GM13976 (cell line): ENCODE results near the gene LRRC59.

Source experiments
- DNase-seq: peaks from one replicate; pipeline ENCODE4 v3.0.0; 2012; ENCODE audit warnings: low spot score
- in situ Hi-C: fragments of 300-500 bp; cut with MboI; formaldehyde crosslinking; loops from one replicate; pipeline ENCODE4 v1.12.0; 2022; ENCODE audit warnings: low sequenced_read_pairs, mixed read lengths, inconsistent platforms; ENCODE audit not compliant: unreplicated experiment
- TF ChIP-seq, protein P1 (sequence below): IDR thresholded peaks from 2 replicates; pipeline ENCODE4 v1.5.1; 2012; ENCODE audit warnings: borderline replicate concordance, mild to moderate bottlenecking; ENCODE audit not compliant: insufficient read depth; ENCODE audit errors: extremely low read depth, missing control alignments, control extremely low read depth

LRRC59 gene

DNA sequence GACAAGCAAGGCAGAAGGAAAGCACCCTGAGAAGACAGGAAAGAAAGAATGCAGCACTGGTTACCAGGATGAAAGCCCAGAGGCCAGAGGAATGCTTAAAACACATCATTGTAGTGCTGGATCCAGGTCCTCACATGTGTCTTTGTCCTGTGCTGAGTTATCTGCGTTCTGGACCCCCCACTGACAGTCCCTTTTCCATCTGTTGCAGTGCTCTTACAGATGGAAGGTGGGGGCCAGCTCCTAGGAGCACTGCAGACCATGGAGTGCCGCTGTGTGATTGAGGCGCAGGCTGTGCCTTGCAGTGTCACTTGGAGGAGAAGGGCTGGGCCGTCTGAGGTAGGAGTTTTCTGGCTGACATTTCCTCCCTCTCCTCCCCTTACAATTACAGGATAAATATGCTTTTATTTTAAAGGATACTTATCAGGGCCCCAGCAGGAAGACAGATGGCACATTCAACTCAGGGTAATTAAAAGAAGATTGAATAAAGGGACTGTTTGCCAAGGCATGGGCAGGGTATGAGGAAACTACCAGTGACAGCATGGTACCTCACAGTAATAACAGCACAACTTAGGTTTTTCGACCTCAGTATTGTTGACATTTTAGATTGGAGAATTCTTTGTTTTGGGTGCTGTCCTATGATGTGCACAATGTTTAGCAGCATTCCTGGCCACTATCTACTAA lies 21.3 kb downstream of the LRRC59 start:
- DNase-seq = no peak
- TF ChIP-seq, protein P1, sequence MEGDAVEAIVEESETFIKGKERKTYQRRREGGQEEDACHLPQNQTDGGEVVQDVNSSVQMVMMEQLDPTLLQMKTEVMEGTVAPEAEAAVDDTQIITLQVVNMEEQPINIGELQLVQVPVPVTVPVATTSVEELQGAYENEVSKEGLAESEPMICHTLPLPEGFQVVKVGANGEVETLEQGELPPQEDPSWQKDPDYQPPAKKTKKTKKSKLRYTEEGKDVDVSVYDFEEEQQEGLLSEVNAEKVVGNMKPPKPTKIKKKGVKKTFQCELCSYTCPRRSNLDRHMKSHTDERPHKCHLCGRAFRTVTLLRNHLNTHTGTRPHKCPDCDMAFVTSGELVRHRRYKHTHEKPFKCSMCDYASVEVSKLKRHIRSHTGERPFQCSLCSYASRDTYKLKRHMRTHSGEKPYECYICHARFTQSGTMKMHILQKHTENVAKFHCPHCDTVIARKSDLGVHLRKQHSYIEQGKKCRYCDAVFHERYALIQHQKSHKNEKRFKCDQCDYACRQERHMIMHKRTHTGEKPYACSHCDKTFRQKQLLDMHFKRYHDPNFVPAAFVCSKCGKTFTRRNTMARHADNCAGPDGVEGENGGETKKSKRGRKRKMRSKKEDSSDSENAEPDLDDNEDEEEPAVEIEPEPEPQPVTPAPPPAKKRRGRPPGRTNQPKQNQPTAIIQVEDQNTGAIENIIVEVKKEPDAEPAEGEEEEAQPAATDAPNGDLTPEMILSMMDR = no peak
- in situ Hi-C loops = no loop called here

- TF ChIP-seq, protein P1 = no peak
- in situ Hi-C loops = no loop called here
- no peak for DNase-seq
These were observed 23.6 kb downstream of the LRRC59 start for GRCh38 chr17:50373705-50374104.

- in situ Hi-C loops = no loop called here
- peak; percentile 93 for DNase-seq
- TF ChIP-seq, protein P1 = no peak
These were observed 24.4 kb downstream of the LRRC59 start, which contains the start of the genes EME1 and MRPL27 for GRCh38 chr17:50372758-50373556. TSS of gene EME1 (plus strand) at chr17:50373229. CDS start at chr17:50375209, 1,980 bp downstream. TSS of gene MRPL27 (minus strand) at chr17:50373184. CDS start at chr17:50373170, 14 bp downstream.

DNA sequence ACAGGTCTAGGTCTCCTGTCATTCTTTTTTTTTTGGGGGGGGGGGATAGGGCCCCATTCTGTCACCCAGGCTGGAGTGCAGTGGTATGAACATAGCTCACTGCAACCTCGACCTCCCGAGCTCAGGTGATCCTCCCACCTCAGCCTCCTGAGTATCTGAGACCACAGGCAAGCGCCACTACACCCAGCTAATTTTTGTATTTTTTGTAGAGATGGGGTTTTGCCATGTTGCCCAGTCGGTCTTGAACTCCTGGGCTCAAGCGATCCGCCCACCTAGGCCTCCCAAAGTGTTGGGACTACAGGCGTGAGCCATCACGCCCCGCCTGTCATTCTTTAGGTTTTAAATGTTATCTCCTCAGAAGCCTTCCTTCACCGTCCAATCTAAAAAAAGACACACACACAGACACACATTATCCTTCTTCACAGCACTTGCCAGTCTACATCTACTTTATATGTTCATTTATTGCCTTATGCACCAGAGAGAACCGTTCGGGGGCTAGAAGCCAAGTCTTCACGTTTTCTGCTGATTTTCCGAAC lies 25.0 kb downstream of the LRRC59 start:
- TF ChIP-seq, protein P1 = no peak
- in situ Hi-C loops = no loop called here
- DNase-seq = no peak

DNA sequence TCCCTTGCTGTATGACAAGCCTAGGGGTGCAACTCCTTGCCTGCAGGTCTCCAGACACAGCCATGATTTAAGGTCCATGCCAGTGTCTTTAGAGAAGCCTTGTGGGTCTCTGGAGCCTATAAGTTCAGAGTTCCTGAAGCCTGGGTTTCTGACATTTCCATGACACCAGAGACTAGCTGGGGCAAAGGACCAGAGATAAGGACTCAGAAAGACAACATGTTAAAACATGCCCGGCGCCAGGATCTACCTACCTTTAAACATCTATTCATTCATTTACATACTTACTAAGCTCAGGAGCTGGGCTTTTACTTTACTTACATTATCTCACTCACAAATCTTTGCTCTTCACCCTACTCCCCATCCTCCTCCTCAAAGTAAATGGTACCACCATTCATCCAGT lies 25.8 kb downstream of the LRRC59 start:
- in situ Hi-C loops = no loop called here
- no peak for DNase-seq
- TF ChIP-seq, protein P1 = no peak

- DNase-seq = no peak
- in situ Hi-C loops = no loop called here
- TF ChIP-seq, protein P1 = no peak
These were observed 27.3 kb downstream of the LRRC59 start for GRCh38 chr17:50370052-50370451.
